Aorta (tissue), 5 donors: ENCODE data around the gene NCOA6. TPM values are rescaled to one million over a fixed set of nuclear protein-coding genes. Genes with fewer than 3 reads are reported as not detected.
"Not testable (repeated sequence)": the region's sequence is repeated elsewhere in the genome, so short reads cannot be mapped to it uniquely, and the experiment has no call there.

Experiments used
- ATAC-seq: fragments of 200-7000 bp; cut with Tn5 transposase; one replicate; pipeline ENCODE4 v1.9.1; 2022; ENCODE audit warnings: moderate library complexity; ENCODE audit not compliant: low FRiP score
- DNase-seq, 2 donors: peaks; one replicate each; pipeline ENCODE4 v3.0.0-alpha.2; 2020
- H3K27ac ChIP-seq, 2 donors: one replicate each; pipeline ENCODE4 v1.5.1; 2013; ENCODE audit warnings: low read length in 2 of 2, mild to moderate bottlenecking in 2 of 2, moderate library complexity in 2 of 2, control low read depth in 1 of 2, inconsistent platforms in 1 of 2, low read depth in 1 of 2
- H3K27me3 ChIP-seq, 2 donors: one replicate each; pipeline ENCODE4 v1.6.1; 2013; ENCODE audit warnings: control low read depth in 1 of 2, low read length in 1 of 2, mild to moderate bottlenecking in 1 of 2, moderate library complexity in 1 of 2; ENCODE audit not compliant: insufficient read depth in 2 of 2, control insufficient read depth in 1 of 2
- H3K36me3 ChIP-seq, 2 donors: one replicate each; pipeline ENCODE4 v1.6.1; 2013; ENCODE audit warnings: control low read depth in 1 of 2, low read length in 1 of 2, mild to moderate bottlenecking in 1 of 2; ENCODE audit not compliant: insufficient read depth in 2 of 2, control insufficient read depth in 1 of 2
- H3K4me1 ChIP-seq, 2 donors: one replicate each; pipeline ENCODE4 v1.6.1; 2013; ENCODE audit warnings: low read length in 2 of 2, control low read depth in 1 of 2, mild to moderate bottlenecking in 1 of 2, moderate library complexity in 1 of 2; ENCODE audit not compliant: insufficient read depth in 2 of 2, control insufficient read depth in 1 of 2
- H3K4me3 ChIP-seq, 2 donors: one replicate each; pipeline ENCODE4 v1.5.1; 2013; ENCODE audit warnings: low read length in 2 of 2, control low read depth in 1 of 2, mild to moderate bottlenecking in 1 of 2
- H3K9me3 ChIP-seq: one replicate; pipeline ENCODE4 v1.6.1; 2013; ENCODE audit warnings: mild to moderate bottlenecking, low read length; ENCODE audit not compliant: control insufficient read depth
- WGBS, 2 donors: extraction: QIAGEN DNeasy Blood & Tissue Kit; methylation state at CpG; one replicate each; pipeline ENCODE4 v1.1.7; 2013; 5-methylcytosine and 5-hydroxymethylcytosine counted together
- intact Hi-C, 2 donors: fragments of 100-400 bp; cut with DNase I; formaldehyde crosslinking; loops; one replicate each; pipeline versions ENCODE4 v1.14.2 to v1.15.0; 2022
- polyA plus RNA-seq, 2 donors: library from polyadenylated mRNA; stranded (reverse); fragments of 200-250 nt; gene quantifications; one replicate each; pipeline ENCODE4 v1.2.3, GENCODE V29; 2013
- total RNA-seq, 2 donors: library from RNA; stranded (reverse); fragmentation: NEBNext Ultra II Directional; extraction: Animal tissue kit (Norgen Biotek cat#: 25700); gene quantifications; one replicate each; pipeline ENCODE4 v1.2.1, GENCODE V29; 2021
- donor health status: healthy with polysubstance abuse.
- donor health status: Bipolar disorder and iron deficiency.
- donor health status: DM: no; HTN: no; CAD: no.
- donor health status: DM: no; HTN: no; CAD: no.
- donor health status: DM: yes; HTN: yes; CAD: no.

NCOA6 gene
- total and polyA plus RNA-seq, 4 donors = 10.2 to 28.1 (median 17.4) TPM

DNA sequence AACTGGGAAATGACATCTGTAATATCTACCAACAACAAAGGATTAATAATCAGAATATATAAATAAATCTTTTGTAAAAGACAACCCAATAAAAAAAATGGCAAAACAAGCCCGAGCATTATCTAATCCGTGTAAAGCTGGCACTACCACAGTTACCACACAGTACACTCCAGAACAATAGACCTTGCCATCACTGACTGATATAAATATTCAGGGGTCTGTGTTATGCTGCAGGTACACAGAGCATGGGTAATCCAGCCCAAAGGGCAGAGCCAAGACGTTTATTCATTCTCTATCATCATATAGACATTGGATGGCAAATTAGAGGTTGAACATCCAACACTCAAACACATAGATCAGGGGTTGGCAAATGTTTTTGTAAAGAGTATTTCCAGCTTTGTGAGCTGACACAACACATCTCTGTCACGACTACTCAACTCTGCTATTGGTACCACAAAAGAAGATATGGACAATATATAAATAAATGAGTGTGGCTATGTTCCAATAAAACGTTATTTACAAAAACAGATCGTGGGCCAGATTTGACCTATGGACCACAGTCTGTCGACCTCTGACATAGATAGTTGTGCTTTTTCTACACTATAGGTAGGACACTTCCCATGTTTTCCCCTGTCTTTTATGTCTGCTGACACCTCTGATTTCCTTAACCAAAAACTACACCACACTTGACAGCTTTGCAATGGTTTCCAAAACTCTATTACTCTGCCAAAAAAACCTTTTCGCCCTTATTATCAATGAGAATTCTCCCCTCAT is 4.5 kb downstream of the NCOA6 start:
- intact Hi-C loops = loop anchor here in 1 of 2 donors (10.0 kb wide), 1 partner anchor 384 kb away; no protein-coding TSS in a partner anchor
- H3K27ac ChIP-seq = no peak overlapping the region
- no peaks in the 10 kb centered on the region for H3K36me3 ChIP-seq
- no peaks in the 10 kb centered on the region for H3K9me3 ChIP-seq
- no peak overlapping the region for H3K4me3 ChIP-seq
- DNase-seq (no peak), ATAC-seq (no peak)
- WGBS, 2 donors = 52 to 56% methylated on average over 8 of the region's 8 CpGs
- peaks cover 0 to 7% of the 10 kb centered on the region in 2 donors for H3K4me1 ChIP-seq
- H3K27me3 ChIP-seq = no peaks in the 10 kb centered on the region

DNA sequence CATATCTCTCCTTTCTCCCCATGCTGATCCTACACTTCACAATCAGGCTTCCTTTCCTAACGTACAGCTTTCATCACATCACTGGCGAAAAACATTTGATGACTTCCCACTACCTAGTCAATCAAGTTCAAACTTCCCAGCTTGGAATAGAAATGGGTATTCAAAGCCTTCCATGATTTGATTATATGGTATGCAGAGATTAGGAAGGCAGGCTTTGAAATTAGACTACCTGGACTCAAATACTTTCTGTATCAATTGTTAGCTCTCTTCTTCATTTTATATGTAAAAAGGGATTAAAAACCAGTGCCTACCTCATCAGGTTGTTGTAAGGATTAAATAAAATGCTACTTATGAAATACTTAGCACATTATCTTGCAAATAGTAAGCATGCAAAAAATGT is 7.7 kb downstream of the NCOA6 start:
- no peaks in the 10 kb centered on the region for H3K9me3 ChIP-seq
- H3K4me1 ChIP-seq = peaks cover 0 to 7% of the 10 kb centered on the region in 2 donors
- no peaks in the 10 kb centered on the region for H3K36me3 ChIP-seq
- H3K27ac ChIP-seq = no peak overlapping the region
- no peak for ATAC-seq
- 49% methylated on average over 2 of the region's 2 CpGs for WGBS, 2 donors
- DNase-seq = no peak
- intact Hi-C loops = no loop called here
- H3K27me3 ChIP-seq = no peaks in the 10 kb centered on the region
- H3K4me3 ChIP-seq = no peak overlapping the region

DNA sequence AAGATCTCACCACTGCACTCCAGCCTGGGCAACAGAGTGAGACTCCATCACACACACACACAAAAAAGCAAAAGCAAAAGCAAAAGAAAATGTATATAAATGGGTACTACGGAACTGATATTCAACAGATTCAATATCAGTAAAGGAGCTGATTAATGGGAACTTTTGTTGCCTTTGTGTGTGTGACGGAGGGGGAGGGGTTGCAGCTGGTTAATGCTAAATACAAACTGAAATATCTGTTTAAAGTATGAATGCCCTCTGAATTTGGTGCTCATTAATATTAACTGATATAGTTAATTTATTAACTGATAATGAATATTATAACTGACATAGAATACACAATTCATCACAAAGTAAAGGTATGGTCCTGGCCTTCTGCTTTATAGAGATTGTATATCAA is 8.4 kb downstream of the NCOA6 start:
- peaks cover 0 to 4% of the 10 kb centered on the region in 2 donors for H3K4me1 ChIP-seq
- 46 to 49% methylated on average over 2 of the region's 2 CpGs for WGBS, 2 donors
- no peaks in the 10 kb centered on the region for H3K27me3 ChIP-seq
- ATAC-seq (no peak), DNase-seq (no peak)
- H3K27ac ChIP-seq = no peak overlapping the region
- no peak overlapping the region for H3K4me3 ChIP-seq
- intact Hi-C loops = no loop called here
- H3K36me3 ChIP-seq = no peaks in the 10 kb centered on the region
- H3K9me3 ChIP-seq = no peaks in the 10 kb centered on the region

DNA sequence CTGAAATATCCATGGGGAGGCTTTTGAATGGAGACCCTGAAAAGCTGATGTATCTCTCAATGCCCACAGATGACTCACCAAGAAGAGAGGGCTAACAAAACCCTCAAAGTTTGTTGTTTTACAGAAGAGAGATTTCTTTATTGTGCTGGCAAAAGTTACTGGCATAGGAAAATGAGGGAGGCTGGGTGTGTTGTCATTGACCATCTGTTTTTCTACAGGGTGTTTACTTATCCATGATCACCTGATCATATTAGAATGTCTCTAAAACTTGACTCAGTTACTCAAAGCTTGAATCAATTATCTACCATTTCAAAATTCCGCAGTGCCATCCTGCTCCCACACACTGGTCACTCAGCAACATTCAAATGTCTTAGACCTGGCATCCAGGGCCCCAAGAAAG is 9.8 kb downstream of the NCOA6 start:
- Histone ChIP-seq H3K27me3 (no peaks in the 10 kb centered on the region), H3K4me3 (no peak overlapping the region), H3K9me3 (no peaks in the 10 kb centered on the region), H3K36me3 (no peaks in the 10 kb centered on the region), H3K4me1 (peaks cover 0 to 4% of the 10 kb centered on the region in 2 donors), H3K27ac (no peak overlapping the region)
- WGBS, 2 donors = 93 to 98% methylated on average over 1 of the region's 1 CpG
- ATAC-seq = no peak
- intact Hi-C loops = no loop called here
- DNase-seq = no peak

DNA sequence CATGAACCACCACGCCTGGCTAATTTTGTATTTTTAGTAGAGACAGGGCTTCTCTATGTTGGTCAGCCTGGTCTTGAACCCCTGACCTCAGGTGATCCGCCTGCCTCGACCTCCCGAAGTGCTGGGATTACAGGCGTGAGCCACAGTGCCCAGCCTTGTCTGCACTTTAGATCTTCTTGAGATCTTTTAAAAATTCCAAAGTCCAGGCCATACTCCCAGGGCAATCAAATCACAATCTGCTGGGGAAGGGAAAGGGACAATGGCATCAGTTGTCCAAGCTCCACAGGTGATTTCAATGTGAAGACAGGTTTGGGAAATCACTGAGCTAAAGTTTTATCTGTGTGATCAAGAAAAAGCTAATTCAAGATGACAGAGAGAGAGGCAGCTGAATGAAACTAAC is 16.9 kb downstream of the NCOA6 start:
- 93 to 95% methylated on average over 5 of the region's 5 CpGs for WGBS, 2 donors
- DNase-seq (no peak), ATAC-seq (no peak)
- Histone ChIP-seq H3K4me3 (no peak overlapping the region), H3K27me3 (no peaks in the 10 kb centered on the region), H3K4me1 (no peaks in the 10 kb centered on the region), H3K9me3 (no peaks in the 10 kb centered on the region), H3K36me3 (no peaks in the 10 kb centered on the region), H3K27ac (no peak overlapping the region)
- intact Hi-C loops = no loop called here

DNA sequence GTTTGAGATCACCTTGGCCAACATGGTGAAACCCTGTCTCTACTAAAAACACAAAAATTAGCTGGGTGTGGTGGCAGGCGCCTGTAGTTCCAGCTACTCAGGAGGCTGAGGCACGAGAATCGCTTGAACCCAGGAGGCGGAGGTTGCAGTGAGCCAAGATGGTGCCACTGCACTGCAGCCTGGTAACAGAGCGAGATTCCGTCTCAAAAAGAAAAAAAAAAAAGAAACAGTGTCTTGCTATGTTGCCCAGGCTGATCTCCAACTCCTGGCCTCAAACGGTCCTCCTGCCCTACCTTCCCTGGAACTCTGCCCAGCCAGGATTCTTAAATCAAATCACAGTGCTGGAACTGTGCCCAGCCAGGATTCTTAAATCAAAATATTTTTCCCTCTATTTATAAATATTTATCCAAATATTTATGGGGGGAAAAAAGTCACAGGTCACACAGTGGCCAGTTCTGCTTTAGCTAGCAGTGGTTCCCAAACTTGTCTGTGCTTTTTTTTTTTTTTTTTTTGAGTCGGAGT is 17.4 kb downstream of the NCOA6 start:
- intact Hi-C loops, H3K27me3 ChIP-seq, H3K27ac ChIP-seq, ATAC-seq, H3K4me3 ChIP-seq, H3K4me1 ChIP-seq, H3K9me3 ChIP-seq, DNase-seq, H3K36me3 ChIP-seq: not testable (repeated sequence)
- 82 to 90% methylated on average over 8 of the region's 8 CpGs for WGBS, 2 donors

DNA sequence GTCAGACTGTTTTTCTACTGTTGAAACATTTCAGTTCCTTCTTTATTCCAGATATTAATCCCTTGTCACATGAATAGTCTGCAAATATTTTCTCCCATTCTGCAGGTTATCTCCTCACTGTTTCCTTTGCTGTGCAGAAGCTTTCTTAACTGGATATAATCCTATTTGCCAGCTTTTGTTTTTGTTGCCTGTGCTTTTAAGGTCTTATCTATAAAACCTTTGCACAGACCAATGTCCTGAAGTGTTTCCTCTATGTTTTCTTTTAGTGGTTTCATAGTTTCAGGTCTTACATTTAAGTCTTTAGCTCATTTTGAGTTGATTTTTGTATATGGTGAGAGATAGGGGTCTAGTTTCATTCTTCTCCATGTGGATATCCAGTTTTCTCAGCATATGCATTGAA is 19.2 kb downstream of the NCOA6 start:
- Histone ChIP-seq H3K4me1 (no peaks in the 10 kb centered on the region), H3K27me3 (no peaks in the 10 kb centered on the region), H3K36me3 (no peaks in the 10 kb centered on the region), H3K4me3 (no peak overlapping the region), H3K27ac (no peak overlapping the region), H3K9me3 (no peaks in the 10 kb centered on the region)
- no peak for DNase-seq
- no peak for ATAC-seq
- intact Hi-C loops = no loop called here

DNA sequence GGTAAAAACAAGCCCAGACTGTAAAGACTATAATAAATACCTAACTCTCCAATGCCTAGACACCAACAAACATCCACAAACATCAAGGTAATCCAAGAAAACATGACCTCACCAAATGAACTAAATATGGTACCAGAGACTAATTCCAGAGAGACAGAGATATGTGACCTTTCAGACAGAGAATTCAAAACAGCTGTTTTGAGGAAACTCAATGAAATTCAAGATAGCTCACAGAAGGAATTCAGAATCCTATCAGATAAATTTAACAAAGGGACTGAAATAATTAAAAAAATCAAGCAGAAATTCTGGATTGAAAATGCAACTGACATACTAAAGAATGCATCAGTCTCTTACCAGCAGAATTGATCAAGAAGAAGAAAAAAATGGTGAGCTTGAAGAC is 26.6 kb downstream of the NCOA6 start:
- H3K4me1 ChIP-seq = no peaks in the 10 kb centered on the region
- H3K9me3 ChIP-seq = no peaks in the 10 kb centered on the region
- intact Hi-C loops = no loop called here
- no peak overlapping the region for H3K4me3 ChIP-seq
- no peak for DNase-seq
- H3K36me3 ChIP-seq = no peaks in the 10 kb centered on the region
- ATAC-seq = no peak
- no peak overlapping the region for H3K27ac ChIP-seq
- H3K27me3 ChIP-seq = no peaks in the 10 kb centered on the region

DNA sequence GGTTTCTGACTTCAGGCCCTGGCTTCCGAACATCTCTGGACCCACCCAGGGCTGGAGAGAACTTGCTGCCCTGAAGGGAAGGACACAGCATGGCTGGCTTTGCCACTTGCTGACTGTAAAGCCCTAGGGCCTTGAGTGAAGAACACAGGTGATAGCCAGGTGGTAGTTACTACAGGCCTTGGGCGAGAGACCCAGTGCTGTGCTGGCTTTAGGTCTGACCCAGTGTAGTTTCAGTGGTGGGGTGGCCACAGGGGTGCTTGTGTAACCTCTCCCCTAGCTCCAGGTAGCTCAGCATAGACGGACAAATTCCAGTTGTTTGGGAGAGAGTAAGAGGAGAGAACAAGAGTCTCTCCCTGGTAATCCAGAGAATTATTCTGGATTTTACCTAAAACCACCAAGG is 27.1 kb downstream of the NCOA6 start:
- Histone ChIP-seq H3K4me1 (no peaks in the 10 kb centered on the region), H3K9me3 (no peaks in the 10 kb centered on the region), H3K36me3 (no peaks in the 10 kb centered on the region), H3K27ac (no peak overlapping the region), H3K27me3 (no peaks in the 10 kb centered on the region), H3K4me3 (no peak overlapping the region)
- intact Hi-C loops = no loop called here
- no peak for ATAC-seq
- no peak for DNase-seq
- 64 to 65% methylated on average over 3 of the region's 3 CpGs for WGBS, 2 donors
